ENCODE measurements around the gene PRRT3. TPM values are rescaled to one million over a fixed set of nuclear protein-coding genes. Genes with fewer than 3 reads are reported as not detected.
A peak's percentile ranks its signal among the peaks of the same experiment; 100 is the strongest.

PRRT3 gene
- total RNA-seq (1.5 and 2.5 TPM in 2 replicates), polyA plus RNA-seq (1.5 and 2.0 TPM in 2 replicates), polyA minus RNA-seq (1.7 and 2.3 TPM in 2 replicates), Bru-seq, nascent RNA (percentile 30 among the genes with signal in this experiment), BruChase-seq, experiment 1, labeled RNA remaining after a 6-hour chase (percentile 49 among the genes with signal in this experiment), BruChase-seq, experiment 2, labeled RNA remaining after a 2-hour chase (percentile 43 among the genes with signal in this experiment)
- 1.4 and 1.6 TPM in 2 replicates for polyA plus RNA-seq (2011; cell fraction: cytosol; rRNA removed)
- 1.2 and 1.6 TPM in 2 replicates for polyA plus RNA-seq (2011; cell fraction: nucleus; rRNA removed)
- 1.2 and 1.3 TPM in 2 replicates for polyA plus RNA-seq (2012)
- 0.31 TPM for polyA minus RNA-seq (2011; cell fraction: cytosol; rRNA and poly(A)+ RNA removed)
- polyA minus RNA-seq (2011; cell fraction: nucleus; rRNA and poly(A)+ RNA removed), result 1.1 and 1.2 TPM in 2 replicates
- long read RNA-seq, partial matches to known transcripts, result 2 of 7 reads
- long read RNA-seq, other reads (novel, unspliced or antisense), result 4 of 7 reads

DNA sequence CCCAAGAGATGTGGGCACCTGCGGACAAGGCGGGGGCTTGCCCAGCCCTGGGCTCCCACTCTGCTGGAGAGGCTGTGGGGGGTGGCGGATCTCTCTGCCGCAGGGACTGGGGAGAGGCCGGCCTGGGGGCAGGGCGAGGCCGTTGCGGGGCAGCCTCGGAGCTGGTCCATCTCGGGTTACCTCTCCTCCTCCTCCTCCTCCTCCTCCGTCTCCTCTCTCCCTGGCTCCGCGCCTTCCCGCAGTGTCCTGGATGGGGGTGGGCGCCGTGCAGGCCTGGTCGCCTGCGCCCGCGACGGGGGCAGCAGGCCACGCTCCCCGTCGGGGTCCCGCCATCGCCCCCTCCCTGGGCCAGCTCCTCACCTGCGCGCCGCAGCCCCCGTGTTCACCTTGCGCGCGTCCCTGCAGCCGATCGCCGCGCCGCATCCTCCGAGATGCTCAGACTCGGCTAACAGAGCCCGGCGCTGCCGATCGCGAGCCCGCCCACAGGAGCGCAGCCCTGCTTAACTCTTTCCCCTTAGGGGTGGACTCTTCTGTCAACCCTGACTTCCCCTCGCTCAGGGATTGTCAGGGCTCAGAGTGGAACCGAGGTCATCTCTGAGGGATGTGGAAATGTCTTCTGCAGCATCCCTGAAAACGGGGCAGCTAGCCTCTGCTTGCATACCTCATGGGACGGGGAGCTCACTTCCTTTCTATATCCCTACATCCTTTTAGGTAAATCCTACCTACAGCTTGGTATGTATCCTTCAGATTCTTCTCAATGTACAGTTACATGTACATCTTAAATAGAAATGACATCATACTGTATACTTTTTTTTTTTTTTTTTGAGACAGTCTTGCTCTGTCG, at the start of gene PRRT3:
PRRT3 (minus strand) TSS at position 447 of the 844 bp plus-strand sequence. CDS start 2,293 bp downstream, outside the sequence.
- TF ChIP-seq EZH2 (IDR thresholded peaks at IDR 0.05; ENCODE audit: borderline replicate concordance, low read depth, low read length, severe bottlenecking) (no peak), JUN (IDR thresholded peaks at IDR 0.05; ENCODE audit: borderline replicate concordance, insufficient read depth, insufficient read length, low read depth) (no peak), FOS (IDR thresholded peaks at IDR 0.05; ENCODE audit: borderline replicate concordance, insufficient read depth, low read length) (no peak), MYC (IDR thresholded peaks at IDR 0.05; ENCODE audit: low read depth, low read length) (no peak), POLR2A (IDR thresholded peaks at IDR 0.05; ENCODE audit: low read depth, low read length) (no peak), MAX (IDR thresholded peaks at IDR 0.05; ENCODE audit: insufficient read depth, insufficient read length) (no peak), GATA2 (IDR thresholded peaks at IDR 0.05; ENCODE audit: insufficient read depth, insufficient read length, low read depth, low read length) (no peak), POLR2AphosphoS5 (IDR thresholded peaks at IDR 0.05; ENCODE audit: insufficient read depth, low read depth, low read length) (no peak)
- TF ChIP-seq, protein P1, sequence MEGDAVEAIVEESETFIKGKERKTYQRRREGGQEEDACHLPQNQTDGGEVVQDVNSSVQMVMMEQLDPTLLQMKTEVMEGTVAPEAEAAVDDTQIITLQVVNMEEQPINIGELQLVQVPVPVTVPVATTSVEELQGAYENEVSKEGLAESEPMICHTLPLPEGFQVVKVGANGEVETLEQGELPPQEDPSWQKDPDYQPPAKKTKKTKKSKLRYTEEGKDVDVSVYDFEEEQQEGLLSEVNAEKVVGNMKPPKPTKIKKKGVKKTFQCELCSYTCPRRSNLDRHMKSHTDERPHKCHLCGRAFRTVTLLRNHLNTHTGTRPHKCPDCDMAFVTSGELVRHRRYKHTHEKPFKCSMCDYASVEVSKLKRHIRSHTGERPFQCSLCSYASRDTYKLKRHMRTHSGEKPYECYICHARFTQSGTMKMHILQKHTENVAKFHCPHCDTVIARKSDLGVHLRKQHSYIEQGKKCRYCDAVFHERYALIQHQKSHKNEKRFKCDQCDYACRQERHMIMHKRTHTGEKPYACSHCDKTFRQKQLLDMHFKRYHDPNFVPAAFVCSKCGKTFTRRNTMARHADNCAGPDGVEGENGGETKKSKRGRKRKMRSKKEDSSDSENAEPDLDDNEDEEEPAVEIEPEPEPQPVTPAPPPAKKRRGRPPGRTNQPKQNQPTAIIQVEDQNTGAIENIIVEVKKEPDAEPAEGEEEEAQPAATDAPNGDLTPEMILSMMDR (IDR thresholded peaks at IDR 0.05; ENCODE audit: extremely low read depth in 1 of 2, insufficient read depth in 1 of 2, low read depth in 1 of 2, low read length in 2 of 2), result no peak
- CTCF ChIA-PET, result interaction anchor here (1.9 kb wide), 1 partner anchor 19 kb away, joined by 5 read pairs; the partner anchor contains the start of gene CRELD1
- dilution Hi-C loops (cut with MboI; ENCODE audit: extremely low pct_ligation_motif_present, low sequenced_read_pairs), result no loop called here

More for the DNA sequence above, at the start of gene PRRT3:
- Histone ChIP-seq H3K79me2 (ENCODE audit: control insufficient read depth, insufficient read depth, low read length) (no peaks in the 10 kb centered on the region), H3K4me2 (ENCODE audit: insufficient read depth, low read length) (peak within 1 kb of the TSS; percentile 49), H3K9me1 (replicated peaks; ENCODE audit: control insufficient read depth, extremely low read depth, insufficient read depth, low read length) (no peaks in the 10 kb centered on the region), H3K9ac (replicated peaks; ENCODE audit: extremely low read depth, insufficient read depth, low read length) (no peak within 1 kb of the TSS), H3K27ac (ENCODE audit: insufficient read depth, low read depth, low read length) (no peak within 1 kb of the TSS), H3K9me3 (replicated peaks; ENCODE audit: control insufficient read depth, insufficient read depth, low read length) (no peaks in the 10 kb centered on the region), H3K36me3 (ENCODE audit: control insufficient read depth in 2 of 2, extremely low read depth in 1 of 2, insufficient read depth in 2 of 2, low read length in 2 of 2) (no peaks in the 10 kb centered on the region), H3K4me1 (ENCODE audit: control insufficient read depth, extremely low read depth, insufficient read depth, low read length) (peaks cover 7% of the 10 kb centered on the region), H2AFZ (ENCODE audit: low read depth, low read length) (peak within 1 kb of the TSS; percentile 60), H4K20me1 (replicated peaks; ENCODE audit: control insufficient read depth, extremely low read depth, insufficient read depth, low read length) (no peaks in the 10 kb centered on the region), H3K4me3 (replicated peaks in 1 of 3; ENCODE audit: insufficient read depth in 1 of 3, low read depth in 1 of 3, low read length in 3 of 3) (peak within 1 kb of the TSS; percentile 16 to 67 (median 50)), H3K27me3 (ENCODE audit: control insufficient read depth in 2 of 2, insufficient read depth in 2 of 2, low read length in 2 of 2) (no peaks in the 10 kb centered on the region)
- FAIRE-seq, result no peak
- DNase-seq (ENCODE audit: low read depth, low spot score), result no peak
- intact Hi-C loops (cut with micrococcal nuclease), result no loop called here
- POLR2A ChIA-PET, result interaction anchor here (0.6 kb wide), 1 partner anchor 19 kb away, joined by 3 read pairs; no protein-coding TSS in a partner anchor
- no TSS peak for BruUV-seq (replicated peaks)
